HL-60 (cell line): ENCODE results near the gene TRDN.

Experiments
- CTCF ChIP-seq: IDR thresholded peaks from one replicate; pipeline ENCODE4 v1.5.1; 2011; ENCODE audit warnings: low read length, control low read depth, inconsistent platforms; ENCODE audit not compliant: insufficient read depth
- POLR2AphosphoS5 ChIP-seq: IDR thresholded peaks from 2 replicates; pipeline ENCODE4 v1.6.1; 2012; ENCODE audit warnings: low read depth

- TF ChIP-seq CTCF, result no peak
- no peak for TF ChIP-seq POLR2AphosphoS5
Measured at GRCh38 chr6:123589973-123590372, 46.8 kb downstream of the TRDN start.
